Coronary artery (tissue), 2 donors: Measurements from ENCODE around the gene BATF3.
"Not testable (repeated sequence)": the region's sequence is repeated elsewhere in the genome, so short reads cannot be mapped to it uniquely, and the experiment has no call there.

ENCODE experiments used
- DNase-seq: peaks from one replicate; pipeline ENCODE4 v3.0.0-alpha.2; 2017; ENCODE audit warnings: low spot score
- H3K27ac ChIP-seq, 2 donors: fragments of 200-600 bp; sonication (generic); one replicate each; pipeline ENCODE4 v1.5.1; 2016 to 2019
- H3K4me3 ChIP-seq: fragments of 200-600 bp; sonication (generic); 2 replicates; pipeline ENCODE4 v1.5.1; 2016; ENCODE audit warnings: mild to moderate bottlenecking, moderate library complexity
- TF ChIP-seq, protein P1 (sequence below): fragments of 200-600 bp; sonication (generic); IDR thresholded peaks from one replicate; pipeline ENCODE4 v1.5.1; 2019; ENCODE audit warnings: antibody characterized with exemption

BATF3 gene

DNA sequence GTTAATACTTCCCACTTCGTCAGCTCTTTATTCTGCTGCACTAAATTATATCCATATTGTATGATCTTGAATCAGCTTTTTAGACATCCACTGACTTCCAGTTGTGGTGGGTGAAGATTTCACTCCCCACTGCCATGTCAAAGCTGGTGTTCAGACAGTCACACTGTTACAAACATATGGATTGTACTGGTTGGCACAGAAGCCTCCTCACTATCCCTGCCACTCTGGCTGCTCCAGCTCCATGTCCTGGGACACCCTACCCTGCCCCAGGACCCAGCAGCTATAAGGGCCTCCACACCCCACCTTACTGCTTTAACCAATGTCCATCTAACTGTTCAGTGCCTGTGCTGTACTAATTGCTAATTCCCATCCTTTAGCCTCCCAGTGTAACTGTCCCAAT is 32.0 kb upstream of the BATF3 start:
- no peak for DNase-seq
- TF ChIP-seq, protein P1, sequence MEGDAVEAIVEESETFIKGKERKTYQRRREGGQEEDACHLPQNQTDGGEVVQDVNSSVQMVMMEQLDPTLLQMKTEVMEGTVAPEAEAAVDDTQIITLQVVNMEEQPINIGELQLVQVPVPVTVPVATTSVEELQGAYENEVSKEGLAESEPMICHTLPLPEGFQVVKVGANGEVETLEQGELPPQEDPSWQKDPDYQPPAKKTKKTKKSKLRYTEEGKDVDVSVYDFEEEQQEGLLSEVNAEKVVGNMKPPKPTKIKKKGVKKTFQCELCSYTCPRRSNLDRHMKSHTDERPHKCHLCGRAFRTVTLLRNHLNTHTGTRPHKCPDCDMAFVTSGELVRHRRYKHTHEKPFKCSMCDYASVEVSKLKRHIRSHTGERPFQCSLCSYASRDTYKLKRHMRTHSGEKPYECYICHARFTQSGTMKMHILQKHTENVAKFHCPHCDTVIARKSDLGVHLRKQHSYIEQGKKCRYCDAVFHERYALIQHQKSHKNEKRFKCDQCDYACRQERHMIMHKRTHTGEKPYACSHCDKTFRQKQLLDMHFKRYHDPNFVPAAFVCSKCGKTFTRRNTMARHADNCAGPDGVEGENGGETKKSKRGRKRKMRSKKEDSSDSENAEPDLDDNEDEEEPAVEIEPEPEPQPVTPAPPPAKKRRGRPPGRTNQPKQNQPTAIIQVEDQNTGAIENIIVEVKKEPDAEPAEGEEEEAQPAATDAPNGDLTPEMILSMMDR: no peak
- no peak overlapping the region for H3K4me3 ChIP-seq
- no peak overlapping the region for H3K27ac ChIP-seq

- TF ChIP-seq, protein P1: no peak
- DNase-seq: no peak
- H3K27ac ChIP-seq: no peak overlapping the region
- no peak overlapping the region for H3K4me3 ChIP-seq
These were observed 29.0 kb upstream of the BATF3 start for GRCh38 chr1:212728606-212729005.

- Histone ChIP-seq H3K27ac (no peak overlapping the region), H3K4me3 (no peak overlapping the region)
- DNase-seq: no peak
- TF ChIP-seq, protein P1: no peak
These were observed 27.9 kb upstream of the BATF3 start for GRCh38 chr1:212727386-212728181.

DNA sequence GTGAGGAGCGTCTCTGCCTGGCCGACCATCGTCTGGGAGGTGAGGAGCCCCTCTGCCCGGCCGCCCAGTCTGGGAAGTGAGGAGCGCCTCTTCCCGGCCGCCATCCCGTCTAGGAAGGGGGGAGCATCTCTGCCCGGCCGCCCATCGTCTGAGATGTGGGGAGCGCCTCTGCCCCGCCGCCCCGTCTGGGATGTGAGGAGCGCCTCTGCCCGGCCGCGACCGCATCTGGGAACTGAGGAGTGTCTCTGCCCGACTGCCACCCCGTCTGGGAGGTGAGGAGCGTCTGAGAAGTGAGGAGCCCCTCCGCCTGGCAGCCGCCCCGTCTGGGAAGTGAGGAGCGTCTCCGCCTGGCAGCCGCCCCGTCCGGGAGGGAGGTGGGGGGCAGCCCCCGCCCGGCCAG is 25.0 kb upstream of the BATF3 start:
- not testable (repeated sequence) for H3K27ac ChIP-seq, DNase-seq, H3K4me3 ChIP-seq

DNA sequence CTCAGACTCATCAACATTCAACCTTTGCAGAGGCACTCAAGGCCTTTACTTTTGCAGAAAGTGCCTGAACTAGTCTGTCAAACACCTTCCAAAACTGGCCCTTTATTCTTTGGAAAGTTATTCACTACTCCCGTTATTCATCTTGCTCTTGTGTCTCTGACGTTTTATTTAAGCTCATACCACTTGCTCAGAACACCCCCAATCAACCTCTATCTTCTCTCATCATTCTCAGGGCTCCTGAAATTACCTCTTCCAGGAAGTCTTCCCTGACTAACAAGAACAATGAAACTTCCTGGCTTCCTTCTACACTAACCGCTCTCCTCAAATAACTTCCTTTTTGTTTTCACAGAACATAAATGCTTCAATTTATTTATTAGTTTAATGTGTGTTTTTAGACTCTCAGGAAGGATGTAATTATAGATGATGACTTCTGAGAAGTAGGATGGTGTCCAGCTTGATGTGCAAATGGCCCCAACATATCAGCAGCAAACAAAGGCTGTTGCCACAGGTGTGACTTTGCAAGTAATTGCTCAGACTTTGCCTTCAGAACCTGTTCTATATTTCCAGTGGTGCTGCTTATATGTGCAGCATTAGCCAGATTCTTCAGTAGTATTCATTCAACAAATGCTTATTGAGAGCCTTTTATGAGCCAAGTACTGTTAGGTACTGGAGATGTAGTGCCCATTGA is 22.8 kb upstream of the BATF3 start:
- TF ChIP-seq, protein P1: no peak
- Histone ChIP-seq H3K4me3 (no peak overlapping the region), H3K27ac (no peak overlapping the region)
- DNase-seq: no peak

DNA sequence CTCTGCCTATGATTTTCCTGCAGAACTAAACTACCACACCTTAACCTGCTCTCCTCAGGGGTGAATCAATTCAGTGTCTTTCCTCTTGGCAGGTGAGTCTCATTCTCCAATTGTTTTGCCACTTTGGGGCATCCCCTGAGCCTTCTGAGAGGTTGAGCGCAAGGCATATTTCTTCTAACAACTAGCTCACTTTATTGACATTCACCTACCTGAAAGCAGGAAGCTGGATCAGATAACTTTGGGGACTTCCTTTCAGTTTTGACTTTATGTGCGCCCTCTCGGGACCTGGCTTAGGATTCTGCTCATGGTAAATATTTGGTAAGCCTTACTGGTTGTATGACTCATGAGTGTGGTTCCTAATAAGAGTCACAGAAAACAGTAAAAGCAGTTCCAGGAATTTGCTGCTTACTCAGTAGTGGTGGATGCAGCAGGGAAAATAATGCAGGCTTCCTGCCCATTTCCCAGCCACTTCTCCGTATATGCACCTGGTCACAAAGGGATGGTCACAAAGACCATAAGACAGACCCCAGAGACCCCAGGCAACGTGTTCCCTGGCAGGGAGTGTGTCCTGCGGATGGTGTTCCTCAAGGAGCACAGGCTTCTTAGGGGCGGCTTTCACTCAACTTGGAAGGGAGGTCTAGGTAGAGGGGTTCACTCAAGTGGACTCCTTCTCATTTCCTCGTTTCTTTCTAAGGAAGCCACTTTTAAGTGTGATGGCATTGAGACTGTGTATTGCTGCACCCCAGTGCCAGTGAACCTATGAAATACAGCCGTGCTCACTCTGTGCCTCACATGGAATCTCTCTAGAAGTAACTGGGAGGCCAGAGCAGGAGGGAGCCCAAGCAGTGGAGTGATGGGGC is 22.0 kb upstream of the BATF3 start:
- no peak for DNase-seq
- Histone ChIP-seq H3K27ac (no peak overlapping the region), H3K4me3 (no peak overlapping the region)
- TF ChIP-seq, protein P1: no peak

GRCh38 chr1:212719633-212720032 is 20.0 kb upstream of the BATF3 start:
- TF ChIP-seq, protein P1: no peak
- no peak for DNase-seq
- Histone ChIP-seq H3K4me3 (no peak overlapping the region), H3K27ac (no peak overlapping the region)
